Fibroblast of lung (primary cell): ENCODE results near the gene ADRM1.

Experiments used
- CTCF ChIP-seq, 2 donors: IDR thresholded peaks in 1 of 2; conservative IDR thresholded peaks in 1 of 2; 1 replicate in 1 of 2; 2 replicates in 1 of 2; pipeline ENCODE4 v1.5.1; 2011 to 2012; ENCODE audit warnings: low read length in 2 of 2, control low read depth in 1 of 2, inconsistent platforms in 1 of 2, low read depth in 1 of 2, mild to moderate bottlenecking in 1 of 2
- EZH2 ChIP-seq: IDR thresholded peaks from 2 replicates; pipeline ENCODE4 v1.5.1; 2012; ENCODE audit warnings: low read length, control low read depth, mild to moderate bottlenecking; ENCODE audit errors: missing control alignments

DNA sequence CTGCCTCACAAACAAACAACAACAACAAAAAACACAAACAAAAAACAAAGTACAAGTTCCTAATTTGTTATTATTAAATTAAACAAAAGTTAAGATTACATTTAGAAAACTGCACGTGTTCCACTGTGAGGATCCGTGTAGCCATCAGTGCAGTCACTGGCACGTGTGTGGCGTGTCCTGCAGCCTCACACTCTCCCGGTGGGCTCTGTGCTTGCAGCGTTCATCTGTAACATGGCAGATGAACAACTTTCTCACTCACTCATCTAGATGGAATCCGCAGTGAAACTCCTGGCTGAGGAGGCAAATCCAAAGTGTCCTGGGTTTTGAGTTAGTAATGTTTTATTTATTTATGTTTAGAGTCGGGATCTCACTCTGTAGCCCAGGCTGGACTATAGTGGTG is 12.9 kb upstream of the ADRM1 start:
- no peak for TF ChIP-seq CTCF (conservative IDR thresholded peaks at IDR 0.05 in 1 of 2, IDR thresholded peaks at IDR 0.05 in 1 of 2; ENCODE audit: low read depth in 1 of 2, low read length in 2 of 2)
- TF ChIP-seq EZH2: no peak
